H1 (cell line): Measurements from ENCODE around the gene NDP. TPM values are rescaled to one million over a fixed set of nuclear protein-coding genes. Genes with fewer than 3 reads are reported as not detected.

Source experiments
- CTCF ChIA-PET: fragments of 300-600 bp; sonication (Branson Sonifier 250); formaldehyde crosslinking; loops from one replicate; lab custom pipeline; 2021; ENCODE audit not compliant: partially characterized antibody; lab: Charles Lee
- POLR2A ChIA-PET: fragments of 300-600 bp; sonication (Branson Sonifier 250); formaldehyde crosslinking; loops from one replicate; lab custom pipeline; 2021; ENCODE audit warnings: inconsistent platforms; ENCODE audit not compliant: partially characterized antibody; lab: Charles Lee
- DNase-seq, 2 experiments: peaks; one replicate each; pipeline versions ENCODE4 v3.0.0 to v3.0.0-alpha.2; 2010 to 2022; ENCODE audit warnings: low spot score in 2 of 2, low read depth in 1 of 2, mixed read lengths in 1 of 2
- FAIRE-seq: peaks from 2 replicates; lab custom pipeline; 2011; peaks lifted over from hg19 to GRCh38; lab: Jason Lieb, UNC
- H2AFZ ChIP-seq: 2 replicates; pipeline ENCODE4 v1.8.1; 2012; ENCODE audit warnings: low read length, inconsistent platforms
- H2AK5ac ChIP-seq: 2 replicates; pipeline ENCODE4 v1.6.1; 2013; ENCODE audit warnings: low read depth, low read length
- H2BK120ac ChIP-seq: replicated peaks from 2 replicates; pipeline ENCODE3; 2013; ENCODE audit warnings: low read depth, low read length, inconsistent platforms
- H2BK12ac ChIP-seq: 2 replicates; pipeline ENCODE4 v1.6.1; 2013; ENCODE audit warnings: low read depth, low read length
- H2BK15ac ChIP-seq: 2 replicates; pipeline ENCODE4 v1.6.1; 2013; ENCODE audit warnings: low read length
- H2BK20ac ChIP-seq: 2 replicates; pipeline ENCODE4 v1.6.1; 2013; ENCODE audit warnings: low read length
- H2BK5ac ChIP-seq: 2 replicates; pipeline ENCODE4 v1.6.1; 2013; ENCODE audit warnings: low read depth, low read length
- H3K14ac ChIP-seq: 2 replicates; pipeline ENCODE4 v1.6.1; 2013; ENCODE audit warnings: inconsistent platforms; ENCODE audit not compliant: insufficient read length
- H3K18ac ChIP-seq: 2 replicates; pipeline ENCODE4 v1.6.1; 2013; ENCODE audit warnings: low read length; ENCODE audit errors: extremely low read depth
- H3K23ac ChIP-seq: 2 replicates; pipeline ENCODE4 v1.6.1; 2013; ENCODE audit warnings: inconsistent platforms; ENCODE audit not compliant: insufficient read length
- H3K23me2 ChIP-seq: 2 replicates; pipeline ENCODE4 v1.6.1; 2013; ENCODE audit warnings: low read depth, low read length
- H3K27ac ChIP-seq: 2 replicates; pipeline ENCODE4 v1.6.1; 2011; ENCODE audit warnings: low read depth, low read length, inconsistent platforms
- H3K27me3 ChIP-seq, 4 experiments: replicated peaks in 1 of 4; 1 replicate in 1 of 4; 2 replicates in 3 of 4; pipeline versions ENCODE4 v1.6.1 to v1.8.1; 2011 to 2013; ENCODE audit warnings: low read length in 3 of 4, mild to moderate bottlenecking in 3 of 4, inconsistent platforms in 2 of 4, mixed read lengths in 2 of 4, moderate library complexity in 1 of 4; ENCODE audit not compliant: control insufficient read depth in 3 of 4, insufficient read depth in 3 of 4; ENCODE audit errors: extremely low read depth in 1 of 4
- H3K36me3 ChIP-seq, 4 experiments: 2 replicates each; pipeline versions ENCODE4 v1.6.1 to v1.8.1; 2011 to 2013; ENCODE audit warnings: mild to moderate bottlenecking in 4 of 4, low read length in 3 of 4, moderate library complexity in 2 of 4, control low read depth in 1 of 4, inconsistent platforms in 1 of 4; ENCODE audit not compliant: insufficient read depth in 4 of 4, control insufficient read depth in 2 of 4
- H3K4ac ChIP-seq: replicated peaks from 2 replicates; pipeline ENCODE3; 2013; ENCODE audit warnings: low read length, low read depth, mixed read lengths, inconsistent platforms; ENCODE audit not compliant: insufficient read length
- H3K4me1 ChIP-seq, 4 experiments: replicated peaks in 1 of 4; 1 replicate in 1 of 4; 2 replicates in 3 of 4; pipeline versions ENCODE4 v1.6.1 to v1.8.1; 2011 to 2013; ENCODE audit warnings: low read length in 3 of 4, inconsistent platforms in 2 of 4, mixed read lengths in 1 of 4; ENCODE audit not compliant: insufficient read depth in 4 of 4, control insufficient read depth in 3 of 4
- H3K4me2 ChIP-seq, 2 experiments: 2 replicates each; pipeline versions ENCODE4 v1.6.1 to v1.8.1; 2011 to 2013; ENCODE audit warnings: low read depth in 2 of 2, low read length in 2 of 2, control low read depth in 1 of 2, inconsistent platforms in 1 of 2, mild to moderate bottlenecking in 1 of 2; ENCODE audit not compliant: insufficient read depth in 1 of 2
- H3K4me3 ChIP-seq, 4 experiments: fragments of 200-600, 300-600 bp in 1 of 4; sonication (generic), shearing (Covaris generic), sonication (Bioruptor Twin) in 1 of 4; 2 replicates each; pipeline versions ENCODE4 v1.5.1 to v1.8.1; 2011 to 2016; ENCODE audit warnings: low read length in 4 of 4, low read depth in 3 of 4, control low read depth in 2 of 4, inconsistent platforms in 2 of 4, mild to moderate bottlenecking in 2 of 4, mixed read lengths in 1 of 4, moderate library complexity in 1 of 4; ENCODE audit not compliant: insufficient read depth in 2 of 4; ENCODE audit errors: extremely low read depth in 1 of 4
- H3K56ac ChIP-seq: replicated peaks from 2 replicates; pipeline ENCODE3; 2013; ENCODE audit warnings: low read depth, mild to moderate bottlenecking, mixed read lengths, low read length, inconsistent platforms; ENCODE audit not compliant: insufficient read length
- H3K79me1 ChIP-seq: 2 replicates; pipeline ENCODE4 v1.6.1; 2013; ENCODE audit warnings: low read depth, low read length, control low read depth
- H3K79me2 ChIP-seq, 2 experiments: 2 replicates each; pipeline versions ENCODE4 v1.6.1 to v1.8.1; 2012 to 2013; ENCODE audit warnings: low read length in 2 of 2, mild to moderate bottlenecking in 2 of 2, inconsistent platforms in 1 of 2; ENCODE audit not compliant: insufficient read depth in 2 of 2, control insufficient read depth in 1 of 2
- H3K9ac ChIP-seq, 4 experiments: replicated peaks in 1 of 4; 1 replicate in 1 of 4; 2 replicates in 3 of 4; pipeline versions ENCODE4 v1.6.1 to v1.8.1; 2011 to 2013; ENCODE audit warnings: low read depth in 3 of 4, low read length in 3 of 4, control low read depth in 2 of 4, mild to moderate bottlenecking in 2 of 4, moderate library complexity in 2 of 4, inconsistent platforms in 1 of 4; ENCODE audit errors: extremely low read depth in 1 of 4
- H3K9me3 ChIP-seq, 2 experiments: 2 replicates each; pipeline versions ENCODE4 v1.6.1 to v1.8.1; 2012 to 2013; ENCODE audit warnings: mild to moderate bottlenecking in 2 of 2, moderate library complexity in 2 of 2, control low read depth in 1 of 2, inconsistent platforms in 1 of 2, low read depth in 1 of 2, low read length in 1 of 2, mixed read lengths in 1 of 2; ENCODE audit not compliant: insufficient read depth in 2 of 2
- H4K20me1 ChIP-seq, 2 experiments: replicated peaks in 1 of 2; 2 replicates each; pipeline versions ENCODE3 to v1.8.1; 2011 to 2013; ENCODE audit warnings: inconsistent platforms in 2 of 2, low read length in 2 of 2, mild to moderate bottlenecking in 1 of 2; ENCODE audit not compliant: insufficient read depth in 2 of 2, control insufficient read depth in 1 of 2
- H4K5ac ChIP-seq: 2 replicates; pipeline ENCODE4 v1.6.1; 2013; ENCODE audit warnings: low read length, low read depth, mixed read lengths, inconsistent platforms; ENCODE audit not compliant: insufficient read length
- H4K8ac ChIP-seq: 2 replicates; pipeline ENCODE4 v1.8.0; 2013; ENCODE audit warnings: mild to moderate bottlenecking, moderate library complexity, low read length, inconsistent platforms; ENCODE audit not compliant: insufficient read depth; ENCODE audit errors: extremely low read depth
- H4K91ac ChIP-seq: replicated peaks from 2 replicates; pipeline ENCODE3; 2013; ENCODE audit warnings: low read length, mixed read lengths, inconsistent platforms; ENCODE audit not compliant: insufficient read length
- BCL11A ChIP-seq, 2 experiments: IDR thresholded peaks; one replicate each; pipeline ENCODE4 v1.6.1; 2011; ENCODE audit warnings: low read depth in 2 of 2, low read length in 2 of 2, mild to moderate bottlenecking in 2 of 2
- CBX5 ChIP-seq: fragments of 300-800, 300-1000 bp; sonication (generic); IDR thresholded peaks from 2 replicates; pipeline ENCODE4 v1.7.1; 2016; ENCODE audit warnings: antibody characterized with exemption, low read length, low read depth
- RAD21 ChIP-seq, 2 experiments: IDR thresholded peaks in 1 of 2; conservative IDR thresholded peaks in 1 of 2; 2 replicates each; pipeline ENCODE4 v1.6.1; 2011; ENCODE audit warnings: low read depth in 2 of 2, low read length in 2 of 2, improper control_type of control experiment in 1 of 2, inconsistent platforms in 1 of 2, mild to moderate bottlenecking in 1 of 2, moderate library complexity in 1 of 2
- WGBS, 2 experiments: shearing (Covaris generic) in 1 of 2; methylation state at CpG; one replicate each; pipeline versions ENCODE4 v1.1.6 to v1.1.7; 2013 to 2015; ENCODE audit warnings: low lambda C conversion rate in 2 of 2, mixed read lengths in 2 of 2, inconsistent platforms in 1 of 2, low coverage in 1 of 2, missing lambda C conversion rate in 1 of 2; ENCODE audit not compliant: insufficient replicate concordance in 2 of 2, insufficient coverage in 1 of 2, insufficient read length in 1 of 2; ENCODE audit errors: extremely low coverage in 1 of 2, missing lambda C conversion rate in 1 of 2; 5-methylcytosine and 5-hydroxymethylcytosine counted together
- polyA plus RNA-seq, 7 experiments: library from polyadenylated mRNA; depleted of rRNA in 3 of 7; stranded (reverse) in 5 of 7; unstranded in 2 of 7; fragments of >200 nt in 5 of 7; fragments of 200-250 nt in 2 of 7; gene quantifications; 1 replicate in 5 of 7; 2 replicates in 1 of 7; 4 replicates in 1 of 7; pipeline versions ENCODE4 v1.2.1 to v1.2.3, GENCODE V29; 2011 to 2013; ENCODE audit warnings: missing spikeins in 2 of 7, mixed read lengths in 2 of 7
- total RNA-seq: library from RNA; stranded (reverse); fragmentation: NEBNext Ultra II Directional; extraction: Animal tissue kit (Norgen Biotek cat#: 25700); gene quantifications from 2 replicates; pipeline ENCODE4 v1.2.1, GENCODE V29; 2021
- TF ChIP-seq, protein P1 (sequence below), 3 experiments: IDR thresholded peaks; 1 replicate in 2 of 3; 2 replicates in 1 of 3; pipeline versions ENCODE4 v1.5.1 to v1.6.1; 2011; ENCODE audit warnings: low read length in 3 of 3, mild to moderate bottlenecking in 3 of 3, inconsistent platforms in 2 of 3, low read depth in 1 of 3, moderate library complexity in 1 of 3; ENCODE audit not compliant: insufficient read depth in 1 of 3; ENCODE audit errors: control extremely low read depth in 1 of 3

NDP gene
- total and polyA plus RNA-seq, 2 of the 8 experiments (the other 6 are each of a cell fraction or from before 2014, with no cell fraction given): 0.26 to 0.82 TPM

GRCh38 chrX:43961699-43962098 lies 11.5 kb downstream of the NDP start:
- POLR2A ChIA-PET: no interaction called here
- Histone ChIP-seq H3K4ac (no peak overlapping the region), H4K91ac (no peak overlapping the region), H4K20me1 (no peaks in the 10 kb centered on the region), H3K4me2 (no peak overlapping the region), H2AK5ac (no peak overlapping the region), H3K23me2 (no peaks in the 10 kb centered on the region), H3K9me3 (no peaks in the 10 kb centered on the region), H2BK12ac (no peak overlapping the region), H2BK5ac (no peak overlapping the region), H3K23ac (no peak overlapping the region), H4K8ac (no peak overlapping the region), H2AFZ (no peak overlapping the region), H2BK120ac (no peak overlapping the region), H3K9ac (no peak overlapping the region), H2BK20ac (no peak overlapping the region), H4K5ac (no peak overlapping the region), H3K79me2 (no peaks in the 10 kb centered on the region), H3K27ac (no peak overlapping the region), H3K27me3 (no peaks in the 10 kb centered on the region), H3K4me3 (no peak overlapping the region), H3K18ac (no peak overlapping the region), H2BK15ac (no peak overlapping the region), H3K4me1 (no peaks in the 10 kb centered on the region), H3K36me3 (no peaks in the 10 kb centered on the region; a peak in 1 of 8 replicates), H3K14ac (no peak overlapping the region), H3K56ac (no peak overlapping the region), H3K79me1 (no peaks in the 10 kb centered on the region)
- WGBS, 2 experiments: 56% methylated on average over 2 of the region's 2 CpGs; no CpG with 5 or more reads in 1 of the 2 experiments
- DNase-seq (no peak), FAIRE-seq (no peak)
- CTCF ChIA-PET: interaction anchor here (0.6 to 2.6 kb wide), 9 partner anchors 10 to 281 kb away, joined by 3 to 15 read pairs (median 3); partner anchors contain the start of gene NDP
- TF ChIP-seq CBX5 (no peak), RAD21 (IDR thresholded peaks at IDR 0.05 in 1 of 2, conservative IDR thresholded peaks at IDR 0.05 in 1 of 2; ENCODE audit: low read depth in 2 of 2, low read length in 2 of 2) (peak; percentile 36 to 39), BCL11A (IDR thresholded peaks at IDR 0.05; ENCODE audit: low read depth in 2 of 2, low read length in 2 of 2) (no peak)
- TF ChIP-seq, protein P1, sequence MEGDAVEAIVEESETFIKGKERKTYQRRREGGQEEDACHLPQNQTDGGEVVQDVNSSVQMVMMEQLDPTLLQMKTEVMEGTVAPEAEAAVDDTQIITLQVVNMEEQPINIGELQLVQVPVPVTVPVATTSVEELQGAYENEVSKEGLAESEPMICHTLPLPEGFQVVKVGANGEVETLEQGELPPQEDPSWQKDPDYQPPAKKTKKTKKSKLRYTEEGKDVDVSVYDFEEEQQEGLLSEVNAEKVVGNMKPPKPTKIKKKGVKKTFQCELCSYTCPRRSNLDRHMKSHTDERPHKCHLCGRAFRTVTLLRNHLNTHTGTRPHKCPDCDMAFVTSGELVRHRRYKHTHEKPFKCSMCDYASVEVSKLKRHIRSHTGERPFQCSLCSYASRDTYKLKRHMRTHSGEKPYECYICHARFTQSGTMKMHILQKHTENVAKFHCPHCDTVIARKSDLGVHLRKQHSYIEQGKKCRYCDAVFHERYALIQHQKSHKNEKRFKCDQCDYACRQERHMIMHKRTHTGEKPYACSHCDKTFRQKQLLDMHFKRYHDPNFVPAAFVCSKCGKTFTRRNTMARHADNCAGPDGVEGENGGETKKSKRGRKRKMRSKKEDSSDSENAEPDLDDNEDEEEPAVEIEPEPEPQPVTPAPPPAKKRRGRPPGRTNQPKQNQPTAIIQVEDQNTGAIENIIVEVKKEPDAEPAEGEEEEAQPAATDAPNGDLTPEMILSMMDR (IDR thresholded peaks at IDR 0.05; ENCODE audit: control extremely low read depth in 1 of 3, insufficient read depth in 1 of 3, low read depth in 1 of 3, low read length in 3 of 3): peak in 1 of 3 experiments; percentile 24; a peak in 1 of 4 replicates
